Progenitor cell of endocrine pancreas (in vitro differentiated cells): ENCODE measurements around the gene NLRP1. TPM values are rescaled to one million over a fixed set of nuclear protein-coding genes. Genes with fewer than 3 reads are reported as not detected.

Experiments used
- DNase-seq: peaks from one replicate; pipeline ENCODE4 v3.0.0; 2021; ENCODE audit warnings: low spot score; ENCODE audit not compliant: unreplicated experiment
- H3K27ac Mint-ChIP-seq: 2 replicates; pipeline ENCODE4 v1.8.0; 2021; ENCODE audit warnings: mild to moderate bottlenecking, moderate library complexity, mixed read lengths
- H3K27me3 Mint-ChIP-seq: 2 replicates; pipeline ENCODE4 v1.8.0; 2021; ENCODE audit warnings: mixed read lengths
- H3K36me3 Mint-ChIP-seq: 2 replicates; pipeline ENCODE4 v1.8.0; 2022; ENCODE audit warnings: mixed read lengths; ENCODE audit not compliant: insufficient read depth
- H3K4me1 Mint-ChIP-seq: 2 replicates; pipeline ENCODE4 v1.8.0; 2021; ENCODE audit warnings: low read depth, mixed read lengths
- H3K4me3 Mint-ChIP-seq: 2 replicates; pipeline ENCODE4 v1.8.0; 2021; ENCODE audit warnings: low read depth, mild to moderate bottlenecking, moderate library complexity, mixed read lengths
- H3K9me3 Mint-ChIP-seq: 2 replicates; pipeline ENCODE4 v1.8.0; 2021; ENCODE audit warnings: low read depth, mixed read lengths
- CTCF ChIP-seq: fragments of 200-600 bp; sonication (generic); IDR thresholded peaks from one replicate; pipeline ENCODE4 v1.5.0; 2021; ENCODE audit warnings: antibody characterized with exemption, mild to moderate bottlenecking; ENCODE audit not compliant: unreplicated experiment
- total RNA-seq: library from RNA; stranded (reverse); gene quantifications from 2 replicates; pipeline ENCODE4 v1.2.1, GENCODE V29; 2021

NLRP1 gene
- total RNA-seq, 1 donor from 2014 or later = 25.3 TPM

- no peak overlapping the region for H3K27ac Mint-ChIP-seq
Measured at GRCh38 chr17:5523249-5523648, 61.1 kb downstream of the NLRP1 start.

GRCh38 chr17:5522476-5522875 lies 61.8 kb downstream of the NLRP1 start:
- no peak for DNase-seq
- TF ChIP-seq CTCF = no peak
- peaks cover 8% of the 10 kb centered on the region for H3K4me1 Mint-ChIP-seq
- H3K36me3 Mint-ChIP-seq = no peaks in the 10 kb centered on the region
- H3K9me3 Mint-ChIP-seq = no peaks in the 10 kb centered on the region
- no peak overlapping the region for H3K4me3 Mint-ChIP-seq
- peaks cover 6% of the 10 kb centered on the region for H3K27me3 Mint-ChIP-seq
- H3K27ac Mint-ChIP-seq = peak overlapping the region; percentile 53

More at GRCh38 chr17:5523249-5523648, 61.1 kb downstream of the NLRP1 start:
- Mint-ChIP-seq H3K9me3 (no peaks in the 10 kb centered on the region), H3K27me3 (peaks cover under 1% of the 10 kb centered on the region), H3K36me3 (no peaks in the 10 kb centered on the region), H3K4me3 (no peak overlapping the region), H3K4me1 (peaks cover 8% of the 10 kb centered on the region)
- no peak for TF ChIP-seq CTCF
- DNase-seq = no peak

- Mint-ChIP-seq H3K36me3 (no peaks in the 10 kb centered on the region), H3K9me3 (no peaks in the 10 kb centered on the region), H3K4me1 (no peaks in the 10 kb centered on the region), H3K4me3 (no peak overlapping the region), H3K27me3 (peaks cover 25% of the 10 kb centered on the region), H3K27ac (no peak overlapping the region)
- DNase-seq = no peak
- no peak for TF ChIP-seq CTCF
Measured at GRCh38 chr17:5516060-5516792, 68.1 kb downstream of the NLRP1 start.

GRCh38 chr17:5514976-5515375 lies 69.3 kb downstream of the NLRP1 start:
- no peak for TF ChIP-seq CTCF
- Mint-ChIP-seq H3K9me3 (no peaks in the 10 kb centered on the region), H3K36me3 (no peaks in the 10 kb centered on the region), H3K4me3 (no peak overlapping the region), H3K4me1 (no peaks in the 10 kb centered on the region), H3K27ac (no peak overlapping the region), H3K27me3 (peaks cover 25% of the 10 kb centered on the region)
- no peak for DNase-seq

- Mint-ChIP-seq H3K27me3 (peaks cover 25% of the 10 kb centered on the region), H3K36me3 (no peaks in the 10 kb centered on the region), H3K9me3 (no peaks in the 10 kb centered on the region), H3K27ac (no peak overlapping the region), H3K4me1 (peaks cover 3% of the 10 kb centered on the region), H3K4me3 (no peak overlapping the region)
- DNase-seq = no peak
- no peak for TF ChIP-seq CTCF
Measured at GRCh38 chr17:5513628-5514027, 70.7 kb downstream of the NLRP1 start.
